KMS-11 (cell line): ENCODE measurements around the gene SLCO3A1.

Source experiments
- H2AFZ ChIP-seq: fragments of 200-600 bp; sonication (generic); 2 replicates; pipeline ENCODE4 v1.6.1; 2016; ENCODE audit warnings: antibody characterized with exemption, mixed run types, low read depth
- H3K27ac ChIP-seq: fragments of 200-600 bp; sonication (generic); 2 replicates; pipeline ENCODE4 v1.6.1; 2016; ENCODE audit warnings: mild to moderate bottlenecking, mixed run types
- H3K27me3 ChIP-seq: fragments of 200-600 bp; sonication (generic); 2 replicates; pipeline ENCODE4 v1.6.1; 2017; ENCODE audit warnings: mild to moderate bottlenecking, low read depth, mixed run types, moderate library complexity; ENCODE audit not compliant: insufficient read depth
- H3K36me3 ChIP-seq: fragments of 200-600 bp; sonication (generic); 2 replicates; pipeline ENCODE4 v1.6.1; 2017; ENCODE audit warnings: mild to moderate bottlenecking, mixed run types; ENCODE audit not compliant: insufficient read depth
- H3K4me1 ChIP-seq: fragments of 200-600 bp; sonication (generic); 2 replicates; pipeline ENCODE4 v1.6.1; 2016; ENCODE audit warnings: mild to moderate bottlenecking, low read depth, mixed run types; ENCODE audit not compliant: poor library complexity, severe bottlenecking
- H3K4me2 ChIP-seq: fragments of 200-600 bp; sonication (generic); 2 replicates; pipeline ENCODE4 v1.7.0; 2016; ENCODE audit warnings: mild to moderate bottlenecking, mixed run types
- H3K4me3 ChIP-seq: fragments of 200-600 bp; sonication (generic); IDR thresholded peaks from 2 replicates; pipeline ENCODE4 v1.6.1; 2017; ENCODE audit warnings: low read depth, low read length, mixed read lengths; ENCODE audit not compliant: insufficient read depth
- H3K79me2 ChIP-seq: fragments of 200-600 bp; sonication (generic); 2 replicates; pipeline ENCODE4 v1.6.1; 2016; ENCODE audit warnings: low read depth, mixed run types; ENCODE audit not compliant: insufficient read depth
- H3K9ac ChIP-seq: fragments of 200-600 bp; sonication (generic); 2 replicates; pipeline ENCODE4 v1.6.1; 2016; ENCODE audit warnings: mild to moderate bottlenecking, mixed run types
- H4K20me1 ChIP-seq: fragments of 200-600 bp; sonication (generic); 2 replicates; pipeline ENCODE4 v1.6.1; 2016; ENCODE audit warnings: mild to moderate bottlenecking, mixed run types; ENCODE audit not compliant: insufficient read depth
- TF ChIP-seq, protein P1 (sequence below): fragments of 200-600 bp; sonication (generic); conservative IDR thresholded peaks from 2 replicates; pipeline ENCODE4 v1.6.1; 2017; ENCODE audit warnings: low read depth, mild to moderate bottlenecking, antibody characterized with exemption, low read length, moderate library complexity, mixed read lengths

The SLCO3A1 gene

DNA sequence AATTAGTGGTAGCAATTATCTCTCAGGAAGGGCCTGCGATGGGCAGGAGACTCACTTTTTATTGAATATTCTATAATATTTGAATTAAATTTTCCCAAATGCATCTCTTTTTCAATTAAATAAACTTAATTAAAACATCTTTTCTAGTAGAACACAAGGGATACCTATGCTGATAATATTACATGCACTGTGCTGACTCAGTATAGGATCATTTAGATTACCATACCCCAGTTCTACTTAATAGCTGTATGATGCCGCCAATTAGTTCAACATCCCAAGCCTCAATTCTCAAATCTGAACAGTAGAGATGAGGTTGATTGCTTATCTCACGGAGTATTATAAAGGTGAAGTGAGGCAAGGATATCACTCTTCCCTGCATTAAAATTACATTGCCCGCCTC lies 149.2 kb downstream of the SLCO3A1 start:
- Histone ChIP-seq H3K4me1 (no peaks in the 10 kb centered on the region), H3K36me3 (no peaks in the 10 kb centered on the region), H2AFZ (no peak overlapping the region), H3K79me2 (no peaks in the 10 kb centered on the region), H3K4me2 (no peak overlapping the region), H3K9ac (no peak overlapping the region), H4K20me1 (no peaks in the 10 kb centered on the region), H3K4me3 (no peak overlapping the region), H3K27ac (no peak overlapping the region), H3K27me3 (no peaks in the 10 kb centered on the region)
- TF ChIP-seq, protein P1, sequence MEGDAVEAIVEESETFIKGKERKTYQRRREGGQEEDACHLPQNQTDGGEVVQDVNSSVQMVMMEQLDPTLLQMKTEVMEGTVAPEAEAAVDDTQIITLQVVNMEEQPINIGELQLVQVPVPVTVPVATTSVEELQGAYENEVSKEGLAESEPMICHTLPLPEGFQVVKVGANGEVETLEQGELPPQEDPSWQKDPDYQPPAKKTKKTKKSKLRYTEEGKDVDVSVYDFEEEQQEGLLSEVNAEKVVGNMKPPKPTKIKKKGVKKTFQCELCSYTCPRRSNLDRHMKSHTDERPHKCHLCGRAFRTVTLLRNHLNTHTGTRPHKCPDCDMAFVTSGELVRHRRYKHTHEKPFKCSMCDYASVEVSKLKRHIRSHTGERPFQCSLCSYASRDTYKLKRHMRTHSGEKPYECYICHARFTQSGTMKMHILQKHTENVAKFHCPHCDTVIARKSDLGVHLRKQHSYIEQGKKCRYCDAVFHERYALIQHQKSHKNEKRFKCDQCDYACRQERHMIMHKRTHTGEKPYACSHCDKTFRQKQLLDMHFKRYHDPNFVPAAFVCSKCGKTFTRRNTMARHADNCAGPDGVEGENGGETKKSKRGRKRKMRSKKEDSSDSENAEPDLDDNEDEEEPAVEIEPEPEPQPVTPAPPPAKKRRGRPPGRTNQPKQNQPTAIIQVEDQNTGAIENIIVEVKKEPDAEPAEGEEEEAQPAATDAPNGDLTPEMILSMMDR, result no peak

DNA sequence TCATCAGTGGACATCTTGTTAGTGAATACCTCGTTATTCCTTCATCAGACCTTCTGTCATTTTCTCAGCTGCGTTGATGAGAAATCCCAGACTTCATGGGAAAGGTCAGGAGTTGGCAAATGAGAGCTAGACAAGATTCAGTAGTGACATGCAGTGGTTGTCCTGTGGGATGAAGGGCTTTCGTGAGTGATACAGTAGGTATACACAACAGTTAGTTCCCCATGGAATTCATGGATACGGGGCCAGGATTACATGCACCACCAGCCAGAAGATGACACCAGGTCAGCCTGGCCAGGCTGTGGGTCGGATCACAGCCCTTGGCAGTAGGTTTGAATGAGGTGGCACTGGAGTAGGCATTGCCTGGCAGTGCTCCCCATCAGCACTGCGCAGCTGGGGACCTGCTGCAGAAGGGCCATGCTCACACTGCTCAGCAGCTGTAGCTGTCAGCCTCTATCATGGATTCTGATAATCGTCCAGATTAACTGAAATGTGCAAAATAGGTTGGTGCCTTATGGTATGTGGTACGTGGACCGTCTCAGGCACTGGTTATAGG lies 150.1 kb downstream of the SLCO3A1 start:
- no peaks in the 10 kb centered on the region for H3K36me3 ChIP-seq
- H3K4me3 ChIP-seq, result no peak overlapping the region
- no peaks in the 10 kb centered on the region for H3K4me1 ChIP-seq
- no peaks in the 10 kb centered on the region for H3K27me3 ChIP-seq
- H3K27ac ChIP-seq, result no peak overlapping the region
- H4K20me1 ChIP-seq, result no peaks in the 10 kb centered on the region
- no peak overlapping the region for H3K4me2 ChIP-seq
- H3K79me2 ChIP-seq, result no peaks in the 10 kb centered on the region
- no peak overlapping the region for H3K9ac ChIP-seq
- no peak overlapping the region for H2AFZ ChIP-seq
- TF ChIP-seq, protein P1, result no peak

DNA sequence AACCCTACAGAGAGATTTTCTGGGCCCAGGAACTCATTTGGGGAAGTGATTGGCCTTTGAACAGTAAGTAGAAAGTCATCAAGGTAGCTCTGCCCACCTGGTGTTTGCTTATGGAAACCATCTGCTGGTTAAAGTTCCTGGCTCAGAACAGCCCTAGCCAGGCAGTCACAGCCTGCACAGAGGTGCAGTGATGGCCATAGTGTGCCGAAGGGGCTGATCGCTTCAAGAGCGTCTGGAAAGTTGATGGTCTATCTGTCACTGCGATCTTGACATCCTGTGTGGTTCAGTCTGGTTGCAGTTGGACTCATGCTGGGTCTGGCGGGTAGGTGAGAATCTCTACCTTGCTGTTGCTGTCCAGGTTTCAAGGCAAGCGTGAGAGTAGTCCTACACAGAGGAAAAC lies 151.6 kb downstream of the SLCO3A1 start:
- Histone ChIP-seq H2AFZ (no peak overlapping the region), H3K4me2 (no peak overlapping the region), H3K27me3 (no peaks in the 10 kb centered on the region), H3K9ac (no peak overlapping the region), H3K4me1 (no peaks in the 10 kb centered on the region), H3K79me2 (no peaks in the 10 kb centered on the region), H3K27ac (no peak overlapping the region), H3K36me3 (no peaks in the 10 kb centered on the region), H4K20me1 (no peaks in the 10 kb centered on the region), H3K4me3 (no peak overlapping the region)
- TF ChIP-seq, protein P1, result no peak

DNA sequence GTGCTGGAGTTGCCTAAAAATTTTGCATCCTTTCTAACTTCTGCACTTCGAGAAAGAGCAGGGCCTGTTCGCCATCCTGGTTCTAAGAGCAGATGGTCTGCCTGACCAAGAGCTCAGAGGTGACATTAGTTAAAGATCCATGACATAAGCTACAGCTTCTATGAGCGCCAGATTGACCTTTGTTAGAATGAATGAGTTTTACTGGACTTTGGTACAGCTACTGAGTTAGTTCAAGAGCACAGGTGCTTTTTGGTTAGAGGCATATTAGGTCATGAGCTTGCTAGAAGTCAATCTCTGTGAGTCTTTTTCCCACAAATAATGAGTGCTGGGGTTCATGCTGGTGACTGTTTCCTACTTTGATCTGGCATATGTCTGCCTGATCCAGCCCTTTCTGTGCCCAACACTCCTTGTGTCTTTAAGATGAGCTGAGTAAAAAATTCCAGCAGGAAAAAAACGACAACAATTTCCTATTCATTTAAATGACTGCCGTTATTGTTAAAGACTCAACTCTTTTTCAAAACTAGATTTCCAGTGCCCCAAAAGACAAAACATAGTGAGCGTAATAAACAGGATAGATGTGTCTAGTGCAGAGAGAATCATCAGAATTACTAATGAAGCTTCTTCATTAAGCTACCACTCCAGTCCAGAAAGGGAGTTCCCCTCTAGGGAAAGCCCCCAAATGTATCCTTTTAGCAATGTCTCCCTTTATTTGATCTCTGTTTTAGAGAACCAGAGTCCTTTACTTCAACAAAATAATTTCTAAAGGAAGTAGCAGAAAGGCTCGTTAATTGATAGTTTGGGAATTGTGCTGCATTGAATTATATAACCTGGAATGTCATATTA lies 152.9 kb downstream of the SLCO3A1 start:
- no peaks in the 10 kb centered on the region for H3K79me2 ChIP-seq
- H3K27ac ChIP-seq, result no peak overlapping the region

More for the DNA sequence above, 152.9 kb downstream of the SLCO3A1 start:
- Histone ChIP-seq H3K4me1 (no peaks in the 10 kb centered on the region), H3K27me3 (no peaks in the 10 kb centered on the region), H3K9ac (no peak overlapping the region), H2AFZ (no peak overlapping the region), H3K36me3 (no peaks in the 10 kb centered on the region), H4K20me1 (no peaks in the 10 kb centered on the region), H3K4me2 (no peak overlapping the region), H3K4me3 (no peak overlapping the region)
- TF ChIP-seq, protein P1, result no peak
